GM12878 (cell line): ENCODE data around the gene IL15. TPM values are rescaled to one million over a fixed set of nuclear protein-coding genes. Genes with fewer than 3 reads are reported as not detected.
A peak's percentile ranks its signal among the peaks of the same experiment; 100 is the strongest.

Experiments
- ATAC-seq: fragments of 200-7000 bp; cut with Tn5 transposase; 3 replicates; pipeline ENCODE4 v1.9.1; 2020; ENCODE audit warnings: mild to moderate bottlenecking, moderate library complexity
- BruUV-seq: library from RNA; stranded (reverse); fragments of 400-500 nt; replicated peaks from 2 replicates; lab custom pipeline; 2021; lab: Mats Ljungman, UMichigan
- CTCF ChIA-PET: fragments of 300-600 bp; sonication (Branson Sonifier 250); formaldehyde crosslinking; extraction: SDS; loops from one replicate; lab custom pipeline; 2021; ENCODE audit warnings: inconsistent platforms; lab: Yijun Ruan, JAX
- POLR2A ChIA-PET: fragments of 350-600 bp; formaldehyde crosslinking; extraction: SDS; loops from one replicate; lab custom pipeline; 2021; ENCODE audit warnings: inconsistent platforms; lab: Charles Lee
- RAD21 ChIA-PET: fragments of 300-600 bp; sonication (Branson Sonifier 250); formaldehyde crosslinking; loops from one replicate; lab custom pipeline; 2023; ENCODE audit warnings: antibody characterized with exemption; ENCODE audit not compliant: unreplicated experiment; lab: Charles Lee
- SMC1A ChIA-PET: fragments of 300-600 bp; sonication (Branson Sonifier 250); formaldehyde crosslinking; loops from one replicate; lab custom pipeline; 2023; ENCODE audit not compliant: unreplicated experiment, uncharacterized antibody; lab: Charles Lee
- DNase-seq: peaks from one replicate; pipeline ENCODE4 v3.0.0-alpha.2; 2011; ENCODE audit warnings: low read depth, low spot score
- FAIRE-seq: peaks from 3 replicates; lab custom pipeline; 2011; peaks lifted over from hg19 to GRCh38; lab: Jason Lieb, UNC
- H2AFZ ChIP-seq: 2 replicates; pipeline ENCODE4 v1.6.0; 2011; ENCODE audit warnings: low read depth, low read length, control low read depth; ENCODE audit not compliant: control insufficient read depth
- H3K27ac ChIP-seq: 2 replicates; pipeline ENCODE4 v1.5.1; 2011; ENCODE audit warnings: control low read depth; ENCODE audit not compliant: control insufficient read depth, insufficient read depth
- H3K27me3 ChIP-seq, 2 experiments: replicated peaks in 1 of 2; 2 replicates each; pipeline versions ENCODE4 v1.6.0 to v1.6.1; 2011; ENCODE audit warnings: low read length in 1 of 2; ENCODE audit not compliant: control insufficient read depth in 2 of 2, insufficient read depth in 2 of 2
- H3K36me3 ChIP-seq, 2 experiments: 2 replicates each; pipeline ENCODE4 v1.5.1; 2011; ENCODE audit warnings: low read length in 1 of 2; ENCODE audit not compliant: control insufficient read depth in 2 of 2, insufficient read depth in 2 of 2
- H3K4me1 ChIP-seq: 2 replicates; pipeline ENCODE4 v1.6.1; 2011; ENCODE audit warnings: mild to moderate bottlenecking, low read length, moderate library complexity, mixed read lengths; ENCODE audit not compliant: control insufficient read depth, insufficient read depth
- H3K4me2 ChIP-seq: 2 replicates; pipeline ENCODE4 v1.6.0; 2011; ENCODE audit warnings: control low read depth; ENCODE audit not compliant: control insufficient read depth, insufficient read depth
- H3K4me3 ChIP-seq: fragments of 200-600 bp; sonication (generic); 2 replicates; pipeline ENCODE4 v1.5.1; 2016
- H3K79me2 ChIP-seq: 2 replicates; pipeline ENCODE4 v1.6.0; 2011; ENCODE audit warnings: low read length; ENCODE audit not compliant: control insufficient read depth, insufficient read depth
- H3K9ac ChIP-seq: 2 replicates; pipeline ENCODE4 v1.8.0; 2011; ENCODE audit warnings: low read length, control low read depth, mixed read lengths; ENCODE audit not compliant: control insufficient read depth, insufficient read depth
- H3K9me3 ChIP-seq: replicated peaks from 3 replicates; pipeline ENCODE4 v1.5.1; 2011; ENCODE audit warnings: mild to moderate bottlenecking, low read length; ENCODE audit not compliant: control insufficient read depth, insufficient read depth
- H4K20me1 ChIP-seq: 2 replicates; pipeline ENCODE4 v1.6.0; 2011; ENCODE audit not compliant: control insufficient read depth, insufficient read depth
- ATF2 ChIP-seq: IDR thresholded peaks from 2 replicates; pipeline ENCODE4 v1.6.1; 2012; ENCODE audit warnings: low read length, inconsistent platforms
- ATF3 ChIP-seq: IDR thresholded peaks from 2 replicates; pipeline ENCODE4 v1.6.1; 2011; ENCODE audit warnings: low read depth, mild to moderate bottlenecking, low read length, moderate library complexity, borderline replicate concordance; ENCODE audit errors: extremely low read depth
- ATF7 ChIP-seq: fragments of 450-650 bp; IDR thresholded peaks from 2 replicates; pipeline ENCODE4 v1.6.1; 2016; ENCODE audit warnings: low read depth, mild to moderate bottlenecking
- CTCF ChIP-seq, 3 experiments: IDR thresholded peaks in 2 of 3; conservative IDR thresholded peaks in 1 of 3; 2 replicates each; pipeline ENCODE4 v1.5.1; 2011; ENCODE audit warnings: low read depth in 3 of 3, low read length in 3 of 3, mild to moderate bottlenecking in 3 of 3, control low read depth in 2 of 3, moderate library complexity in 2 of 3, inconsistent platforms in 1 of 3, mixed read lengths in 1 of 3; ENCODE audit not compliant: control insufficient read depth in 2 of 3, insufficient read depth in 1 of 3; ENCODE audit errors: extremely low read depth in 1 of 3
- MYC ChIP-seq: IDR thresholded peaks from 2 replicates; pipeline ENCODE4 v1.6.1; 2011; ENCODE audit warnings: mild to moderate bottlenecking, low read length, moderate library complexity, inconsistent platforms; ENCODE audit not compliant: insufficient read depth, insufficient replicate concordance, insufficient read length, severe bottlenecking
- RUNX3 ChIP-seq: IDR thresholded peaks from 2 replicates; pipeline ENCODE4 v1.6.1; 2012; ENCODE audit warnings: low read length, inconsistent platforms
- ZBED1 ChIP-seq: IDR thresholded peaks from 2 replicates; pipeline ENCODE4 v1.6.1; 2016; ENCODE audit warnings: borderline replicate concordance
- ZZZ3 ChIP-seq: IDR thresholded peaks from 2 replicates; pipeline ENCODE4 v1.6.1; 2011; ENCODE audit warnings: low read depth; ENCODE audit not compliant: control insufficient read depth, insufficient read length
- WGBS: methylation state at CpG from one replicate; pipeline ENCODE4 v1.1.6; 2016; ENCODE audit warnings: low lambda C conversion rate; ENCODE audit not compliant: insufficient replicate concordance, insufficient coverage; ENCODE audit errors: missing lambda C conversion rate; 5-methylcytosine and 5-hydroxymethylcytosine counted together
- in situ Hi-C: fragments of 300-500 bp; cut with MboI; formaldehyde crosslinking; loops from 9 replicates; pipeline ENCODE4 v1.14.3; 2018; ENCODE audit warnings: mixed read lengths
- intact Hi-C: fragments of 100-400 bp; cut with micrococcal nuclease; formaldehyde crosslinking; loops from one replicate; pipeline ENCODE4 v1.14.2; 2022; ENCODE audit not compliant: unreplicated experiment
- polyA plus RNA-seq, 11 experiments: library from polyadenylated mRNA; depleted of rRNA in 4 of 11; unstranded in 6 of 11; stranded (reverse) in 5 of 11; fragments of >200 nt; fragmentation: Nextera tagmentation in 4 of 11; fragmentation: Illumina TruSeq in 1 of 11; extraction: Ambion mirVana in 4 of 11; extraction: Trizol in 1 of 11; gene quantifications; 1 replicate in 1 of 11; 2 replicates in 10 of 11; pipeline versions ENCODE4 v1.2.1 to v1.2.3, GENCODE V29; 2011 to 2016; ENCODE audit warnings: inconsistent platforms in 2 of 11, missing spikeins in 2 of 11, low read depth in 1 of 11
- total RNA-seq, 4 experiments: library from RNA; depleted of rRNA in 3 of 4; stranded (reverse); fragments of >200 nt in 3 of 4; fragmentation: Illumina TruSeq in 1 of 4; extraction: Trizol in 1 of 4; gene quantifications; 2 replicates each; pipeline versions ENCODE4 v1.2.1 to v1.2.3, GENCODE V29; 2013 to 2021

IL15 gene
- total and polyA plus RNA-seq, 10 of the 15 experiments (the other 5 are each of a cell fraction or from before 2014, with no cell fraction given): 6.0 to 11.4 (median 8.2) TPM

- TF ChIP-seq CTCF (IDR thresholded peaks at IDR 0.05 in 2 of 3, conservative IDR thresholded peaks at IDR 0.05 in 1 of 3; ENCODE audit: control insufficient read depth in 2 of 3, extremely low read depth in 1 of 3, insufficient read depth in 1 of 3, low read depth in 3 of 3, low read length in 3 of 3) (peak in 1 of 3 experiments; percentile 20; a peak in 1 of 6 replicates), MYC (no peak)
Measured at GRCh38 chr4:141657550-141658250, 21.3 kb downstream of the IL15 start (continued).

- in situ Hi-C loops: no loop called here
- BruUV-seq: TSS peak; percentile 16
- no peaks in the 10 kb centered on the region for H3K27me3 ChIP-seq
Measured at GRCh38 chr4:141658309-141658708, 21.9 kb downstream of the IL15 start.

More at GRCh38 chr4:141658309-141658708, 21.9 kb downstream of the IL15 start:
- peaks cover 13% of the 10 kb centered on the region for H3K79me2 ChIP-seq
- no peak overlapping the region; the same call in 1 of the 2 replicates for H3K4me2 ChIP-seq
- 71% methylated on average over 2 of the region's 2 CpGs for WGBS
- peaks cover 6% of the 10 kb centered on the region for H3K4me1 ChIP-seq
- ChIA-PET SMC1A (interaction anchor here (0.5 to 1.9 kb wide), 3 partner anchors 13 to 48 kb away, joined by 3 to 5 read pairs (median 3); no protein-coding TSS in a partner anchor), RAD21 (no interaction called here), POLR2A (interaction anchor here (0.9 kb wide), 1 partner anchor 13 kb away, joined by 4 read pairs; no protein-coding TSS in a partner anchor), CTCF (no interaction called here)
- DNase-seq (no peak), ATAC-seq (peak; percentile 74), FAIRE-seq (no peak)
- intact Hi-C loops: loop anchor here (2.0 to 5.0 kb wide), 2 partner anchors 22 to 351 kb away; partner anchors contain the start of gene IL15
- TF ChIP-seq ZZZ3: no peak
- TF ChIP-seq ATF7: 0 out of 2 replicates have a peak, but pooled peaks have one; percentile 20
- TF ChIP-seq ATF2: peak; percentile 46; the same call in 1 of the 2 replicates
- TF ChIP-seq RUNX3: peak; percentile 21; the same call in 1 of the 2 replicates
- TF ChIP-seq ATF3: no peak
- no peak for TF ChIP-seq ZBED1
- peaks cover 0 to 2% of the 10 kb centered on the region in 2 experiments; a peak in 1 of 4 replicates for H3K36me3 ChIP-seq
- H3K9ac ChIP-seq: no peak overlapping the region
- H3K4me3 ChIP-seq: no peak overlapping the region
- H3K9me3 ChIP-seq: peaks cover 2% of the 10 kb centered on the region; the same call in 2 of the 3 replicates
- H2AFZ ChIP-seq: no peak overlapping the region
- H3K27ac ChIP-seq: peak overlapping the region; percentile 24; the same call in 1 of the 2 replicates
- H4K20me1 ChIP-seq: no peaks in the 10 kb centered on the region
